Activated CD4-positive, CD25-positive, alpha-beta regulatory T cell treated with anti-CD3 and anti-CD28 coated beads, Interleukin-2, amount 50 U/mL, for 24 hours (primary cell): Measurements from ENCODE around the gene BOLA2B.
"Not testable (repeated sequence)": the region's sequence is repeated elsewhere in the genome, so short reads cannot be mapped to it uniquely, and the experiment has no call there.

Experiments
- ATAC-seq, 2 donors: fragments of 150-1000 bp; cut with Tn5 transposase; one replicate each; pipeline ENCODE4 v1.10.0; 2021; ENCODE audit warnings: mild to moderate bottlenecking in 1 of 2, moderate library complexity in 1 of 2

BOLA2B gene

DNA sequence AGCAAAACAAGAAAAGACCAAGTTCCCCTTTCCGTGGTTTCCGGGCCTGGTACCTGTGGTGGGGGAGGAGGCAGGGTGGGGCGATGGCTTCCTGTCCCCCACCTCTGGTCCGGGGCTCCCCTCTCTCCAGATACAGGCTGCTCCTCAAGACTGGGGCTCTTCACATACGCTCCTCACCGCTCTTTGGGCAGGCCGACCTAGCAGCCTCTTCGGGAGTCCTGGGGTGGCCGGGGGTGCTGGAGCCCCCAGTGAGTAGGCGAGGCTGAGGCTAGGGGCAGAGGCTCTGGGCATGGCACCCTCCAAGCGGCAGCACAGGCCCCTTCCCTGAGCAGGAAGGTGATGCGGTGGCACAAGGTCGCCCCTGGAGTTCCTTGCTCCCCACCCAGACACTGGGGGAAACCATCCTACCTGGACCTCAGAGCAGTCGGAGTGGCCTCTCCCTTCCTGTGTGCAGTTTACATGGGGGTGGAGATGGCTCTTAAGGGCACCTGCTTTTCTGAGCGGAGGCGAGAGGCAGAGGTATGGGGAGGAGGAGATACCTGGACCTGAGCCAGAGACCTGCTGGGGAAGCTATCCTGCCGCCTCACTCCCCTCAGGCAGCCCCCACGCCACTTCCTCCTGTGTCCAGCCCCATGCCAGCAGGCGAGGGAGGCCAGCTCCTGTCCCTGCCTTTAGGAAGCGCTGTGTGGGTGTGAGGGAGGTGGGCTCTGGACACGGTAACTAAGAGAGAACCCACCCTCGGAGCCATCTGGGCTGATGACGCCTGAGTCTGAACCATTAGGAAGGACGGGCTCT is 9.2 kb downstream of the BOLA2B start:
- peak; percentile 6 to 9 for ATAC-seq

DNA sequence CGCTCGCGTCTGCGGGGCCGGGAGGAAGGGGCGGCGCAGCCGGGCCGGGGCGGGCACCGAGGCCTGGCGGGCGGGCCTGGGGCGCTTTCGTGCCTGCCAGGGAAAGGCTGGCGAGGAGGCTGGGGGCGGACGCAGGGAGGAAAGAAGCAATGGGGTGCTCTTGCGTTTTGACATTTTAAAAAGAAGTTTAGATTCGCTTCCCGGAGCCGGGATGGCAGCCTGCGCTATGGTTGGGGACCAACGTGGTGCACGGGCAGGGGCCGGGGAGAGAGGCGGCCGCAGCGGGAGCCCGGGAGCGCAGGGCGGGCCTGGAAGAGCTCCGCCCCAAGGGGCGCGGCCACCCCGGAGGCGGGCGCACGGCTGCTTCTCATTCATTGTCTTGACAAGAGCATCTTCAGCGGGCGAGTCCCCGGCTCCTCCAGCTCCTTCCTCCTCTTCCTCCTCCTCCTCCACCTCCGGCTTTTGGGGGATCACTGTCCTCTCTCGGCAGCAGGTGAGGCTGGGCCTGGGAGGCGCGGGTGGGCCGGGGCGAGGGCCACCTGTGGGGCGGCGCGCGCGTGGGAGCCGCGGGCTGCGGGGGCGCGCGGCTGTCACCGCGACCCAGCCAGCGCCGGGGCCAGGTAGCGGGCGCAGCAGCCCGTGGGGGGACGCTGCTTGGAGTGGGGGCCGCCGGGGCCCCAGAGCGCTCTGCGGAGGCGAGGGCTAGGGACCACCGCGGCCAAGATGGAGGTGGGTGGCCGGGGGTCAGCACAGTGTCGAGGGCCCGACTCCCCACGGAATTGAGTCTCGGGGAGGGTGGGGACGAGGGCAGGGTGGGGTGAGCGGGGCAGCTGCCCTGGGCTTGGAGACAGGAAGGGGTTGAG is 10.0 kb downstream of the BOLA2B start, which contains the start of gene CORO1A:
Gene CORO1A, plus strand, starts transcription at position 370 of the 863 bp plus-strand sequence. CDS start 1,608 bp downstream, outside the sequence.
- peak; percentile 52 to 55 for ATAC-seq

DNA sequence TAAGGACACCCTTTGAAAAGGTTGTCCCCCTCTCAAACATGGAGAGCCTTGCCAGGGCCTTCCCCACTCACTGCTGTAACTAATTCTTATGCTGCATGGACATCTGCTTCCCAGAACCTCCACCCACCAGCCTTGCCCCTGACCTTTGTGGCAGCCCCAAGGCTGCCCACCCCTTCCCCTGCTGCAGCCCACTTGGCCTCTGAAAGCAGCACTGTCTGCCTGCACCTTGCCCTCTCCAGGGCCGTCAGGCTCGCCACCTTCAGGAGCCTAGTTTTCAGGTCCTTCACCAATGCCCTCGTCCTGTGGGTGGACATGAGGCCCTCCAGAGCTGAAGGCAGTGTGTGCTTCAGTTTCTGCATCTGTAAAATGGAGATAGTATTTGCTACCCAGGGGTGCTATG is 12.7 kb downstream of the BOLA2B start:
- ATAC-seq = no peak

DNA sequence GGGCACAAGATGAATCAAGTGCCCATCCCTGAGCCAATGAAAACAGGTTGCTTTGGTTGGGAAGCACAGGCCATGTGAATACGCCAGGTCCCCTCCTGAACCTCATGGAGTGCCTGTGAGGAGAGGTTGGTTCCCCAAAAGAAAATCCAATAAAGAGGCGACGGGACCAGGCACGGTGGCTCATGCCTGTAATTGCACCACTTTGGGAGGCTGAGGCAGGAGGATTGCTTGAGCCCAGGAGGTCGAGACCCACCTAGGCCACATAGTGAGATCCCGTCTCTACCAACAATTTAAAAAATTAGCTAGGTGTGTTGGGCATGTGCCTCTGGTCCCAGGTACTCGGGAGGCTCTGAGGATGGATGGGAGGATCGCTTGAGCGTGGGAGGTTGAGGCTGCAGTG is 13.5 kb downstream of the BOLA2B start:
- ATAC-seq = no peak

DNA sequence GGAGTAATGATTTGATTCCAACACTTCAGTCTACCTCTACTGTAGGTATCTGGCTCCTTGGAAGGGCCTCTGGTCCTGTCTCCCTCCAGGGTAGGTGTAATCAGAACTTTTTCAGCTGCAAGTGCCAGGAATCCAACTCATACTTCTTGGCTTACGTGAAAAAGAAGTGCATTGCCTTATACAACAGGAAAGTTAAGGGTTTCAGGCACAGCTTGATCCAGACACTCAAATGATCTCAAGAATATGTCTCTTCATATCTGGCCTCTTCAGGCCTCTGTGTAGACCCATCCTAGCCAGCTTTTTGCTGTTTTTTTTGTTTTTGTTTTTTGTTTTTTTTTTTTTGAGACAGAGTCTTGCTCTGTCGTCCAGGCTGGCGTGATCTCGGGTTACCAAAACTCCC is 14.3 kb downstream of the BOLA2B start:
- no peak for ATAC-seq

DNA sequence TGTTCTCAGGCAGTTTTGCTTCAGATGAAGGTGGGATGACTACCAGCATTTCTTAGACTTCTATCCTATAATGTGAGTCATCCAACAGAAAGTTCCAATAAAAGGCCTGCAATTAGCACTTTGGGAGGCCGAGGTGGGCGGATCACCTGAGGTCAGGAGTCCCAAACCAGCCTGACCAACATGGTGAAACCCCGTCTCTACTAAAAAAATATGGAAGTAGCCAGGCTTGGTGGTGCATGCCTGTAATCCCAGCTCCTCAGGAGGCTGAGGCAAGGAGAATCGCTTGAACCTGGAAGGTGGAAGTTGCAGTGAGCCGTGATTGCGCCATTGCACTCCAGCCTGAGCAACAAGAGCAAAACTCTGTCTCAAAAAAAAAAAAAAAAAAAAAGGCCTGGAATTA is 16.6 kb downstream of the BOLA2B start:
- not testable (repeated sequence) for ATAC-seq

DNA sequence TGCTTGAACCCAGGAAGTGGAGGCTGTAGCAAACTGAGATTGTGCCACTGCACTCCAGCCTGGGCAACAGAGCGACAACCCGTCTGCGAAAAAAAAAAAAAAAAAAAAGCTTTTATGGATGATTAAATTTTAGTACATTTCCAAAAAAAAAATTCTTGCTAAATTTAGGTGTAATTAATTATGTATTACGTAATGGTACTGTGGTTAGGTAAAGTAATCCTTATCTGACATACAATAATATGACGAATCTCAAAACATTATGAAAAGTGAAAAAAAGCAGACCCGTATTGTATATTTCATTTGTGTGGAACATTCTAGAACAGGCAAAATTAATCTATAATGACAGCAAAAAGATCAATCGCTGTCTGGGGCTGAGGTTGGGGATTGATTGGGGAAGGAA is 20.4 kb downstream of the BOLA2B start:
- ATAC-seq = no peak

DNA sequence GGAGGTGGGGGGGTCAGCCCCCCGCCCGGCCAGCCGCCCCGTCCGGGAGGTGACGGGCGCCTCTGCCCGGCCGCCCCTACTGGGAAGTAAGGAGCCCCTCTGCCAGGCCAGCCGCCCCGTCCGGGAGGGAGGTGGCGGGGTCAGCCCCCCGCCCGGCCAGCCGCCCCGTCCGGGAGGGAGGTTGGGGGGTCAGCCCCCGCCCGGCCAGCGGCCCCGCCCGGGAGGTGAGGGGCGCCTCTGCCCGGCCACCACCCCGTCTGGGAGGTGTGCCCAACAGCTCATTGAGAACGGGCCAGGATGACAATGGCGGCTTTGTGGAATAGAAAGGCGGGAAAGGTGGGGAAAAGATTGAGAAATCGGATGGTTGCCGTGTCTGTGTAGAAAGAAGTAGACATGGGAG is 23.3 kb downstream of the BOLA2B start:
- ATAC-seq = not testable (repeated sequence)

DNA sequence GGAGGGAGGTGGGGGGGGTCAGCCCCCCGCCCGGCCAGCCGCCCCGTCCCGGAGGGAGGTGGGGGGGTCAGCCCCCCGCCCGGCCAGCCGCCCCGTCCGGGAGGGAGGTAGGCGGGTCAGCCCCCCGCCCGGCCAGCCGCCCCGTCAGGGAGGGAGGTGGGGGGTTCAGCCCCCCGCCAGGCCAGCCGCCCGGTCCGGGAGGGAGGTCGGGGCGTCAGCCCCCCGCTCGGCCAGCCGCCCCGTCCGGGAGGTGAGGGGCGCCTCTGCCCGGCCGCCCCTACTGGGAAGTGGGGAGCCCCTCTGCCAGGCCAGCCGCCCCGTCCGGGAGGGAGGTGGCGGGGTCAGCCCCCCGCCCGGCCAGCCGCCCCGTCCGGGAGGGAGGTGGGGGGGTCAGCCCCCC is 24.1 kb downstream of the BOLA2B start:
- ATAC-seq = not testable (repeated sequence)

DNA sequence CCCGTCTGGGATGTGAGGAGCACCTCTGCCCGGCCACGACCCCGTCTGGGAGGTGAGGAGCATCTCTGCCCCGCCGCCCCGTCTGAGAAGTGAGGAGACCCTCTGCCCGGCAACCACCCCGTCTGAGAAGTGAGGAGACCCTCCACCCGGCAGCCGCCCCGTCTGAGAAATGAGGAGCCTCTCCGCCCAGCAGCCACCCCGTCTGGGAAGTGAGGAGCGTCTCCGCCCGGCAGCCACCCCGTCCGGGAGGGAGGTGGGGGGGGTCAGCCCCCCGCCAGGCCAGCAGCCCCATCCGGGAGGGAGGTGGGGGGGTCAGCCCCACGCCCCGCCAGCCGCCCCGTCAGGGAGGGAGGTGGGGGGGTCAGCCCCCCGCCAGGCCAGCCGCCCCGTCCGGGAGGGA is 24.7 kb downstream of the BOLA2B start:
- ATAC-seq = not testable (repeated sequence)

DNA sequence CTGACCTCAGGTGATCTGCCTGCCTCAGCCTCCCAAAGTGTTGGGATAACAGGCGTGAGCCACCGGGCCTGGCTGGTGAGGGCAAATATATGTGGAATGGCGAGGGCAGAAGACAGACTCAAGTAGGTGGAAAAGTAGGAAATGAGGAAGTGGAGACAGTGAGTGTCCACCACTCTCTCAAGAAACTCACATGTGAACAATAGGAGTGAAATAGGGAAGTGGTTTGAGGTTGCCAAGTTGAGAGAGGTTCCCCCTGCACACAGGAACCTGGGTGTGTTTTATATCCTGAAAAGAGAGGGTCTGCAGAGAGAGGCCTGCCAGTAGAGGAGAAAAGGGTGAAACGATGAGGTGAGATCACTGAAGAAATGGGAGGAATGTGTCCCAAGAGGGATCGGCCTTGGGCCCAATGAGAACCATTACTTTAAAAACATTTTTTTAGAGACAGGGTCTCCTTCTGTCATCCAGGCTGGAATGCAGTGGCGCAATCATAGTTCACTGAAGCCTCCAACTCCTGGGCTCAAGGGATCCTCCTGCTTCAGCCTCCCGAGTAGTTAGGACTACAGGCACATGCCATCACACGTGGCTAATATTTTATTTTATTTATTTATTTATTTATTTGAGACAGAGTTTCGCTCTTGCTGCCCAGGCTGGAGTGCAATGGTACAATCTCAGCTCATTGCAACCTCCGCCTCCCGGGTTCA is 27.1 kb downstream of the BOLA2B start:
- ATAC-seq = no peak

DNA sequence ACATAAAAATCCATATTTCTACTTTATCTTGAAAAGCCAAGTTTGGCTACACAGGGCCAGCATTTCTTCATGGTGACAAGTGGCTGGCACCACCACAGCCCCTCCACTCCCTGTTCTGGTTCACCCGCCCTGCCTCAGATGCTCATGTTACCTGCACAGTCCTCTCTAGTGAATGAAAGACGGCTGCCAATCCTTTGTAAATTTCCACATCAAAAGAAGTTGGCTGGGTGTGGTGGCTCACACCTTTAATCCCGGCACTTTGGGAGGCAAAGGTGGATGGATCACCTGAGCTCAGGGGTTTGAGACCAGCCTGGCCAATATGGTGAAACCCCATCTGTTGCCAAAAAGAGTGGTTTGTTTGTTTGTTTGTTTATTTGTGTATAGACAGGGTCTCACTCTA is 29.9 kb downstream of the BOLA2B start:
- ATAC-seq = no peak

DNA sequence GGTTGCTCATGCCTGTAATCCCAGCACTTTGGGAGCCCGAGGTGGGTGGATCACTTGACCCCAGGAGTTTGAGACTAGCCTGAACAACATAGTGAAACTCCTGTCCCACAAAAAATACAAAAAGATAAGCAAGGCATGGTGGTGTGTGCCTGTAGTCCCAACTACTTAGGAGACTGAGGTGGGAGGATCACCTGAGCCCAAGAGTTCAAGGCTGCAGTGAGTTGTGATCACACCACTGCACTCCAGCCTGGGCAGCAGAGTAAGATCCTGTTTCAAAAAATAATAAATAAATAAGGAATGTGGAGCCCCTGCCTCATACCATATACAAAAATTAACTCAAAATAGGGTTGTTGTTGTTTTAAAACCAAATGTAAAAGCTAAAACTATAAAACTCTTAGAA is 36.3 kb downstream of the BOLA2B start:
- no peak for ATAC-seq

DNA sequence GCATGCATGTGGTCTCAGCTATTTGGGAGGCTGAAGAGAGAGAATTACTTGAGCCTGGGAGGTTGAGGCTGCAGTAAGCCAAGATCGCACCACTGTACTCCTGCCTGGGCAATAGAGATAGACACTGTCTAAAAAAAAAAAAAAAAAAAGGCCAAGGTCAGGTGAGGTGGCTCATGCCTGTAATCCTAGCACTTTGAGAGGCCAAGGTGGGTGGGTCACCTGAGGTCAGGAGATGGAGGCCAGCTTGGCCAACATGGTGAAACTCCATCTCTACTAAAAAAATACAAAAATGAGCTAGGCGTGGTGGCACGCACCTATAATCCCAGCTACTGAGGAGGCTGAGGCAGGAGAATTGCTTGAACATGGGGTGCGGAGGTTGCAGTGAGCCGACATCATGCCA is 38.3 kb downstream of the BOLA2B start:
- no peak for ATAC-seq

DNA sequence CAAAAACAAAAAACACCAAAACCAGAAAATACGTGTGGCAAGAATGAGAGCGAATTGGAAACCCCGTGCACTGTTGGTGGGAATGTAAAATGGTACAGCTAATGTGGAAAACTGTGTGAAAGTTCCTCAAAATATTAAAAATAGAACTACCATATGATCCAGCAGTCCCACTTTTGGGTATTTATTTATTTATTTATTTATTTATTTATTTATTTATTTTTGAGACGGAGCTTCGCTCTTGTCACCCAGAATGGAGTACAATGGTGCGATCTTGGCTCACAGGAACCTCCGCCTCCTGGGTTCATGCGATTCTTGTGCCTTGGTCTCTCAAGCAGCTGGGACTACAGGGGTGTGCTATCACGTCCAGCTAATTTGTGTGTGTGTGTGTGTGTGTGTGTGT is 40.9 kb downstream of the BOLA2B start:
- no peak for ATAC-seq

DNA sequence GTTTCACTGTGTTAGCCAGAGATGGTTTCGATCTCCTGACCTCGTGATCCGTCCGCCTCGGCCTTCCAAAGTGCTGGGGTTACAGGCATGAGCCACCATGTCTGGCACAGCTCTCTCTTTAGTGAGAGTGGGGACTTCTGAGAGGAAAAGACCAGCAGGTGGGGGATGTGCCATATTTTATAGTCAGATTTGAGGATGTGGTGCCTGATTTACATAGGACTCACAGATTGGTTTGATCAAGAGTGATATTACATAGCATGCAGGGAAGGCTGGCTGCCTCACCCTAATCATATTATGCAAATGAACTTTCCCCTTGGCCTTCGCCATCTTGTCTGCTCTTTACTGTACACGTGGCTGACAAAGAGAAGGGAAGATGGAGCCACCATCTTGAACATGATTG is 42.4 kb downstream of the BOLA2B start:
- no peak for ATAC-seq

DNA sequence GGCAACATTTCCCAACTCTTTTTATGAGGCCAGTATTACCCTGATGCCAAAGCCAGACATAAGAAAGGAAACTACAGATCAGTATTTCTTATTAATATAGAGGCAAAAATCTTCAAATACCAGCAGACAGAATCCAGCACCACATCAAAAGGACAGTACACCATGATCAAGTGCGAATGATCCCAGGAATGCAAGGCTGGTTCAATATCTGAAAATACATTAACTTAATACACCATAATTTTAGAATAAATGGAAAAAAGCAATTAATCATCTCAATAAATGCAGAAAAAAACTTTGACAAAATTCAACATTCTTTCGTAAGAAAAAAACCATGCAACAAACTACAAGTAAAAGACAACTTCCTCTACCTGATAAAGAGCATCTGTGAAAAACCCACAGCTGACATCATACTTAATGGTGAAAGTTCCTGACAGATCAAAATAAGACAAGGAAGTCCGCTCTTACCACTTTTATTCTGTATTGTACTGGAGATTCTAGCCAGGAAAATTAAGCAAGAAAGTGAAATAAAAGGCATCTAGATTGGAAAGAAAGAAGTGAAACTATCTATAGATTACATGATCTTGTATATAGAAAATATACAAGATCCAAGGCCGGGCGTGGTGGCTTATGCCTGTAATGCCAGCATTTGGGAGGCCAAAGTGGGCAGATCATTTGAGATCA is 44.1 kb downstream of the BOLA2B start:
- ATAC-seq = no peak

DNA sequence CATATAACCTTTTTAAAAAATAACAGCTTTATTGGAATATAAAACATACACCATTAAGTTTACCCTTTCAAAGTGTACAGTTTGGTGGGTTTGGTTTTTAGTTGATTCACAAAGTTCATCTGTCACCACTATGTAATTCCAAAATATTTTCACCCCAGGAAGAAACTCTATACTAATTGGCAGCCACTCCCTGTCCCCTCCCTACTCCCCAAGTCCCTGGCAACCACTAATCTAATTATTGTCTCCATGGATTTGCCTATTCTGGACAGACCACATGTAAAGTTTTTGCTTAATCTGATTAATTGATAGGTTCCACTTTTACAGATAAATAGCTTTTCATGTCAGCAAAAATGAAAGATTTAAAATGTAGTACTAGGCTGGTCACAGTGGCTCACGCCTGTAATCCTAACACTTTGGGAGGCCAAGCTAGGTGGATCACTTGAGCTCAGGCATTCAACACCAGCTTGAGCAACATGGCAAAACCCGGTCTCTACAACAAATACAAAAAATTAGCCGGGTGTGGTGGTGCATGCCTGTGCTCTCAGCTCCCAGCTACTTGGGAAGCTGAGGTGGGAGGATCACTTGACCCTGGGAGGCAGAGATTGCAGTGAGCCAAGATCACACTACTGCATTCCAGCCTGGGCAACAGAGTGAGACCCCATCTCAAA is 45.5 kb downstream of the BOLA2B start:
- ATAC-seq = no peak

DNA sequence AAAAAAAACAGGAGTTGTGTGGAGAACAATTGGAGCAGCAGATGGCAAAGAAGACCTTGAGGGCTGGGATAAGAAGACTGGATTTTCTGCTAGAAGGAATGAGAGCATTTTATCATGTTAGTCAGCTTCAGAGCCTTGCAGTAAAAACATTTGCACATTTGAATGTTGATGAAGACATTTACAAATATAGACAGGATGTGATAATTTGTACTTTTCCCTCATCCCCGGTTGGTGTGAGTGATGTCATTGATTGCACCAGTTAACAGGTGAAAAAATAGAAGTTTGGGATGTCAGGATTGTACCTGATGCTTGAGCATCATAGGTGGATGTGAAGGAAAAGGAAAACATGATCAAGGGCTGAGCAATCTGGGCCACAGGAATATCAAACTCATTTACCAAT is 47.8 kb downstream of the BOLA2B start:
- no peak for ATAC-seq

DNA sequence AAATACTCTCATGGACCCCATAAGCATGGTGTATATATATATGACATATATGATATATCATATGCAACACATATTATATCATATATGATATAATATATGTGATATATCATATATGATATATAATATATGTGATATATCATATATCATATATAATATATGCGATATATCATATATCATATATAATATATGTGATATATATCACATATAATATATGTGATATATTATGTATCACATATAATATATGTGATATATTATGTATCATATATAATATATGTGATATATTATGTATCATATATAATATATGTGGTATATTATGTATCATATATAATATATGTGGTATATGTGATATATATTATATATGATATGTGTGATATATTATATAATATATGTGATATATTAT is 48.5 kb downstream of the BOLA2B start:
- ATAC-seq = no peak

DNA sequence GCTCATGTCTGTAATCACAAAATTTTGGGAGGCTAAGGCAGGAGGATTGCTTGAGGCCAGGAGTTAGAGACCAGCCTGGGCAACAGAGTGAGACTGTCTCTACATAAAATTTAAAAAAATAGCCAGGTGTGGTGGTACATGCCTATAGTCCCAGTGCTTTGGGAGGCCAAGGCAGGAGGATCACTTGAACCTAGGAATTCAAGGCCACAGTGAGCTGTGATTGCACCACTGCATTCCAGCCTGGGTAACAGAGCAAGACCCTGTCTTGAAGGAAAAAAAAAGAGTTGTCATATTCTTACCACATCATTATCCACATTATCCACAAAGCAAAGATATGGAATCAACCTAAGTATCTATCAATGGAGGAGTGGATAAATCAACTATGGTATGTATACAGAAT is 49.4 kb downstream of the BOLA2B start:
- no peak for ATAC-seq

DNA sequence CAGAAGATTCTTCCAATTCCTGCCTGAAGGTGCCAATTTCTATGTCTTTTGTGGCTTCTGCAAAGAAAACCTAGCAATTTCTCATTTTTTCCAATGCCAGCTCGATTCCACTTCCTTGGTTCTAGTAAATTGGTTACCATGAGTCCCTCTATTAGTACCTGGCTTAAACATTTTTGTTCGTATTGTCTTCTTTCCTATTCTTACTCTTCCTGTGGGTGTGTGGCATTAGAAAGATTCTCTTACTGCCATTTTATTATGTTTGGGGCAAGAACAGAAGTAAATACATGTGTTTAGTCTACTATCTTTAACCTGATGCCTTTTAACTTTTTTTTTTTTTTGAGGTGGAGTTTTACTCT is 50.1 kb downstream of the BOLA2B start:
- ATAC-seq = no peak
